Adrenal gland (tissue), 12 donors: ENCODE measurements around the gene GJC2. TPM values are rescaled to one million over a fixed set of nuclear protein-coding genes. Genes with fewer than 3 reads are reported as not detected.

Experiments used
- DNase-seq, 7 donors: peaks; one replicate each; pipeline ENCODE4 v3.0.0-alpha.2; 2019 to 2020
- H3K27ac ChIP-seq, 5 donors: fragments of 200-600 bp; sonication (generic) in 4 of 5; 1 replicate in 3 of 5; 2 replicates in 2 of 5; pipeline versions ENCODE4 v1.5.1 to v1.8.0; 2016 to 2020; ENCODE audit warnings: mild to moderate bottlenecking in 1 of 5
- H3K27me3 ChIP-seq: fragments of 200-600 bp; 2 replicates; pipeline ENCODE4 v1.8.0; 2021
- H3K36me3 ChIP-seq, 2 donors: fragments of 200-600 bp; replicated peaks in 1 of 2; 1 replicate in 1 of 2; 2 replicates in 1 of 2; pipeline versions ENCODE4 v1.5.1 to v1.8.0; 2018 to 2022
- H3K4me1 ChIP-seq, 2 donors: fragments of 200-600 bp; replicated peaks in 1 of 2; 1 replicate in 1 of 2; 2 replicates in 1 of 2; pipeline versions ENCODE4 v1.5.1 to v1.8.0; 2018 to 2021
- H3K4me3 ChIP-seq, 4 donors: fragments of 200-600 bp; sonication (generic) in 3 of 4; one replicate each; pipeline ENCODE4 v1.5.1; 2016 to 2018
- H3K9me3 ChIP-seq, 3 donors: fragments of 200-600 bp; sonication (generic) in 1 of 3; replicated peaks in 1 of 3; 1 replicate in 2 of 3; 2 replicates in 1 of 3; pipeline versions ENCODE4 v1.5.1 to v1.8.0; 2016 to 2021
- CTCF ChIP-seq, 6 experiments: fragments of 450-650 bp in 4 of 6; fragments of 200-600 bp in 2 of 6; sonication (generic) in 1 of 6; IDR thresholded peaks; 1 replicate in 5 of 6; 2 replicates in 1 of 6; pipeline versions ENCODE4 v1.5.1 to v1.8.0; 2016 to 2021; ENCODE audit warnings: antibody characterized with exemption in 6 of 6, mild to moderate bottlenecking in 2 of 6, moderate library complexity in 1 of 6
- POLR2A ChIP-seq, 2 donors: fragments of 450-650 bp; IDR thresholded peaks; one replicate each; pipeline ENCODE4 v1.6.1; 2017; ENCODE audit warnings: antibody characterized with exemption in 2 of 2, mild to moderate bottlenecking in 2 of 2, moderate library complexity in 1 of 2
- WGBS, 4 donors: extraction: QIAGEN DNeasy Blood & Tissue Kit in 2 of 4; methylation state at CpG; one replicate each; pipeline versions ENCODE4 v1.1.5 to v1.1.7; 2013 to 2017; 5-methylcytosine and 5-hydroxymethylcytosine counted together
- intact Hi-C, 2 donors: fragments of 100-400 bp; cut with DNase I; formaldehyde crosslinking; loops; one replicate each; pipeline versions ENCODE4 v1.14.1 to v1.15.0; 2022 to 2023
- polyA plus RNA-seq, 3 donors: library from polyadenylated mRNA; stranded (reverse); fragments of 200-250 nt in 2 of 3; fragments of 350-450 nt in 1 of 3; fragmentation: Illumina TruSeq in 1 of 3; extraction: RNeasy Lipid Tissue Mini Kit (QIAGEN cat#74804) in 1 of 3; gene quantifications; one replicate each; pipeline ENCODE4 v1.2.3, GENCODE V29; 2013 to 2014
- total RNA-seq, 9 donors: library from RNA; depleted of rRNA in 4 of 9; stranded (reverse); fragments of >200 nt in 4 of 9; fragments of 120-200 nt in 1 of 9; fragmentation: NEBNext Ultra II Directional in 1 of 9; extraction: Animal tissue kit (Norgen Biotek cat#: 25700) in 1 of 9; gene quantifications; one replicate each; pipeline versions ENCODE4 v1.1.0 to v1.2.4, GENCODE V29; 2013 to 2023
- donor health status: healthy with polysubstance abuse.
- donor health status: Bipolar disorder and iron deficiency.
- donor health status: DM: yes; HTN: yes; CAD: no.
- donor health status: DM: no; HTN: no; CAD: no.
- donor health status: DM: no; HTN: no; CAD: no.
- donor health status: DM: yes; HTN: yes; CAD: no.

Gene GJC2
- total and polyA plus RNA-seq, 12 donors: 0.05 to 4.1 (median 1.3) TPM

GRCh38 chr1:228190778-228191177, 41.0 kb downstream of the GJC2 start:
- Histone ChIP-seq H3K36me3 (no peaks in the 10 kb centered on the region), H3K9me3 (no peaks in the 10 kb centered on the region), H3K4me1 (no peaks in the 10 kb centered on the region), H3K27me3 (no peaks in the 10 kb centered on the region), H3K27ac (no peak overlapping the region), H3K4me3 (no peak overlapping the region)
- no peak for DNase-seq
- intact Hi-C loops: no loop called here
- TF ChIP-seq POLR2A (IDR thresholded peaks at IDR 0.05) (no peak), CTCF (IDR thresholded peaks at IDR 0.05) (no peak)
- WGBS, 4 donors: 81 to 93% (median 85%) methylated on average over 5 of the region's 5 CpGs

DNA sequence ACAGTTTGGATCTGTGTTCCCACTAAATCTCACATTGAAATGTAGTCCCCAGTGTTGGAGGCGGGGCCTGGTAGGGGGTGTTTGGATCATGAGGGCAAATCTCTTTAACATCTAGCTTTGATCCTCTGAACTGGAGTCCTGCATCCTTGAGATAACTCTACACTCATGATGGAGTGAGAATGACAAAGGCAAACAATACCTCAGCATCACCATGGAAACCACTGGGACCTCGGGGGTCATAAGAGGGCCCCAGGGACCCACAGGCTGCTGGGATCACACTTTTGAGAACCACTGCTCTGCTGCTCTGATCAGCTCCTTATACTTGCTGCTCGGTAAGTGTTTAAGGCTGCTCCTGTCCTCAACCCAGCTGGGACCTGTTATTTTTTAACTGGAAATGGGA, 44.7 kb downstream of the GJC2 start:
- intact Hi-C loops: no loop called here
- Histone ChIP-seq H3K4me3 (no peak overlapping the region), H3K36me3 (no peaks in the 10 kb centered on the region), H3K27me3 (no peaks in the 10 kb centered on the region), H3K9me3 (peaks cover 0 to 7% (median 4%) of the 10 kb centered on the region in 3 donors), H3K27ac (no peak overlapping the region), H3K4me1 (no peaks in the 10 kb centered on the region)
- TF ChIP-seq POLR2A (IDR thresholded peaks at IDR 0.05): no peak
- TF ChIP-seq CTCF (IDR thresholded peaks at IDR 0.05): no peak
- 62 to 74% (median 70%) methylated on average over 2 to 3 of the region's 3 CpGs for WGBS, 4 donors
- no peak for DNase-seq

- DNase-seq: no peak
- intact Hi-C loops: no loop called here
- 80 to 91% (median 87%) methylated on average over 7 to 8 of the region's 8 CpGs for WGBS, 4 donors
- Histone ChIP-seq H3K36me3 (no peaks in the 10 kb centered on the region), H3K27ac (no peak overlapping the region), H3K4me3 (no peak overlapping the region), H3K4me1 (no peaks in the 10 kb centered on the region), H3K27me3 (no peaks in the 10 kb centered on the region), H3K9me3 (peaks cover 0 to 8% (median 7%) of the 10 kb centered on the region in 3 donors)
- TF ChIP-seq CTCF (IDR thresholded peaks at IDR 0.05) (no peak), POLR2A (IDR thresholded peaks at IDR 0.05) (no peak)
These were observed 45.4 kb downstream of the GJC2 start for GRCh38 chr1:228194921-228195812.

DNA sequence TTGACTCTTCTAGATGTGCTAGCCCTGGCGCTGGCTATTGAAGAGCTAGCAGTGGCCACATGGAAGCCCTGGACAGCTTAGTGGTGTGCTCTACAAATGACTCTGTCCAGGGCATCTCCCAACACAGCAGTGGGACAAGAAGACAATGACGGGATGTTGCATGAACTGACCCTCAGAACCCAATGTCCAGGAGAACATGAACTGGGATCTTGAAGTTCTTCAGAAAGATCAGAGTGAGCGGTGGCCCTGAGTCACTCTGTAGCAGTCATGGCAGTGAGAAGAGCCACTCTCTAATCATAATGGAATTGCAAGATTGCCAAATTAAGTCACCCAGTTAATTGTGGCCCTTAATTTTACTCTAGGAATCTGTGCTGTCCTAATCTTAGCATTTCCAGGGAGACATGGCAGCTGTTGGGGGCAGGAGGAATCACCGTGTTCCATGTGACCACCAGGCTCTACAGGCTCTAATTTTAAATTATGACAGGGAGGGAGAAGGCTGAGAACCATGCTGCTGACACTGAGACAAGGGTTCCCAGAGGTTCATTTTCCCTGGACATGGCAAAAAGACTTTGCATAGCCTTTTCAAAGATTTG, 47.9 kb downstream of the GJC2 start:
- Histone ChIP-seq H3K27ac (no peak overlapping the region), H3K36me3 (no peaks in the 10 kb centered on the region), H3K4me3 (no peak overlapping the region), H3K27me3 (no peaks in the 10 kb centered on the region), H3K4me1 (no peaks in the 10 kb centered on the region), H3K9me3 (peaks cover 0 to 8% (median 7%) of the 10 kb centered on the region in 3 donors)
- intact Hi-C loops: no loop called here
- no peak for DNase-seq
- TF ChIP-seq CTCF (IDR thresholded peaks at IDR 0.05): no peak
- TF ChIP-seq POLR2A (IDR thresholded peaks at IDR 0.05): no peak
- 85 to 100% (median 93%) methylated on average over 4 of the region's 4 CpGs for WGBS, 4 donors
